ENCODE results near the gene ACOT11.
A peak's percentile ranks its signal among the peaks of the same experiment; 100 is the strongest.

ACOT11 gene

DNA sequence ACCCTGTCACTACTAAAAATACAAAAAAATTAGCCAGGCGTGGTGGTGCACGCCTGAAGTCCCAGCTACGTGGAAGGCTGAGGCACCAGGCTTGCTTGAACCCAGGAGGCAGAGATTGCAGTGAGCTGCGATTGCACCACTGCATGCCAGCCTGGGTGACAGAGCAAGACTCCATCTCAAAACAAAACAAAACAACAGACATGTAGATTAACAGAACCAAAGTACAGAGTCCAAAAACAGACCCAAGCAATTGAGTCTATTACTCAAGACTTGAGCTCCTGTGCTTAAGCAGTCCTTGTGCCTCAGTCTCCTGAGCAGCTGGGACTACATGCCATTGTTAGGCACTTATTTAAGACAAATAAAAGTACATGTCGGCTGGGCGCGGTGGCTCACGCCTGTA is 9.5 kb upstream of the ACOT11 start:
- no peak overlapping the region for H3K4me3 ChIP-seq (ENCODE audit: low read depth, low read length)
- H3K9ac ChIP-seq (ENCODE audit: low read length), result no peak overlapping the region
- no peaks in the 10 kb centered on the region for H3K27me3 ChIP-seq (ENCODE audit: control insufficient read depth, insufficient read depth, low read length)
- H3K9me3 ChIP-seq (ENCODE audit: control insufficient read depth, insufficient read depth, low read depth, low read length), result no peaks in the 10 kb centered on the region
- H3K36me3 ChIP-seq (ENCODE audit: control insufficient read depth, insufficient read depth, low read length), result no peaks in the 10 kb centered on the region
- no peak overlapping the region for H3K27ac ChIP-seq (ENCODE audit: low read depth, low read length)
- H3K4me1 ChIP-seq (ENCODE audit: control insufficient read depth, insufficient read depth, low read length), result peaks cover 19% of the 10 kb centered on the region

GRCh38 chr1:54540582-54541295 is 7.3 kb upstream of the ACOT11 start:
- Histone ChIP-seq H3K4me1 (ENCODE audit: control insufficient read depth, insufficient read depth, low read length) (peaks cover 20% of the 10 kb centered on the region), H3K9me3 (ENCODE audit: control insufficient read depth, insufficient read depth, low read depth, low read length) (no peaks in the 10 kb centered on the region), H3K4me3 (ENCODE audit: low read depth, low read length) (no peak overlapping the region), H3K9ac (ENCODE audit: low read length) (no peak overlapping the region), H3K27ac (ENCODE audit: low read depth, low read length) (no peak overlapping the region), H3K27me3 (ENCODE audit: control insufficient read depth, insufficient read depth, low read length) (no peaks in the 10 kb centered on the region), H3K36me3 (ENCODE audit: control insufficient read depth, insufficient read depth, low read length) (no peaks in the 10 kb centered on the region)

- H3K4me1 ChIP-seq (ENCODE audit: control insufficient read depth, insufficient read depth, low read length), result peaks cover 21% of the 10 kb centered on the region
- no peaks in the 10 kb centered on the region for H3K27me3 ChIP-seq (ENCODE audit: control insufficient read depth, insufficient read depth, low read length)
- H3K4me3 ChIP-seq (ENCODE audit: low read depth, low read length), result peak overlapping the region; percentile 60
- peak overlapping the region; percentile 75 for H3K9ac ChIP-seq (ENCODE audit: low read length)
- H3K36me3 ChIP-seq (ENCODE audit: control insufficient read depth, insufficient read depth, low read length), result no peaks in the 10 kb centered on the region
- no peaks in the 10 kb centered on the region for H3K9me3 ChIP-seq (ENCODE audit: control insufficient read depth, insufficient read depth, low read depth, low read length)
- peak overlapping the region; percentile 82; the same call in 1 of the 2 replicates for H3K27ac ChIP-seq (ENCODE audit: low read depth, low read length)
Measured at GRCh38 chr1:54542120-54542961, 5.7 kb upstream of the ACOT11 start.

- peak overlapping the region; percentile 75 for H3K9ac ChIP-seq (ENCODE audit: low read length)
- H3K27me3 ChIP-seq (ENCODE audit: control insufficient read depth, insufficient read depth, low read length), result no peaks in the 10 kb centered on the region
- H3K4me3 ChIP-seq (ENCODE audit: low read depth, low read length), result peak overlapping the region; percentile 60
- H3K27ac ChIP-seq (ENCODE audit: low read depth, low read length), result peak overlapping the region; percentile 82; the same call in 1 of the 2 replicates
- no peaks in the 10 kb centered on the region for H3K9me3 ChIP-seq (ENCODE audit: control insufficient read depth, insufficient read depth, low read depth, low read length)
- H3K4me1 ChIP-seq (ENCODE audit: control insufficient read depth, insufficient read depth, low read length), result peaks cover 27% of the 10 kb centered on the region
- H3K36me3 ChIP-seq (ENCODE audit: control insufficient read depth, insufficient read depth, low read length), result no peaks in the 10 kb centered on the region
Measured at GRCh38 chr1:54542962-54543539, 5.0 kb upstream of the ACOT11 start.

GRCh38 chr1:54543729-54544496 is 4.1 kb upstream of the ACOT11 start:
- no peaks in the 10 kb centered on the region for H3K27me3 ChIP-seq (ENCODE audit: control insufficient read depth, insufficient read depth, low read length)
- no peak overlapping the region for H3K9ac ChIP-seq (ENCODE audit: low read length)
- H3K4me3 ChIP-seq (ENCODE audit: low read depth, low read length), result no peak overlapping the region
- peaks cover 30% of the 10 kb centered on the region for H3K4me1 ChIP-seq (ENCODE audit: control insufficient read depth, insufficient read depth, low read length)
- no peaks in the 10 kb centered on the region for H3K36me3 ChIP-seq (ENCODE audit: control insufficient read depth, insufficient read depth, low read length)
- no peak overlapping the region for H3K27ac ChIP-seq (ENCODE audit: low read depth, low read length)
- no peaks in the 10 kb centered on the region for H3K9me3 ChIP-seq (ENCODE audit: control insufficient read depth, insufficient read depth, low read depth, low read length)

GRCh38 chr1:54545916-54546635 is 2.0 kb upstream of the ACOT11 start:
- Histone ChIP-seq H3K9me3 (ENCODE audit: control insufficient read depth, insufficient read depth, low read depth, low read length) (no peaks in the 10 kb centered on the region), H3K9ac (ENCODE audit: low read length) (no peak overlapping the region), H3K27me3 (ENCODE audit: control insufficient read depth, insufficient read depth, low read length) (no peaks in the 10 kb centered on the region), H3K4me1 (ENCODE audit: control insufficient read depth, insufficient read depth, low read length) (peaks cover 30% of the 10 kb centered on the region), H3K27ac (ENCODE audit: low read depth, low read length) (no peak overlapping the region), H3K36me3 (ENCODE audit: control insufficient read depth, insufficient read depth, low read length) (no peaks in the 10 kb centered on the region), H3K4me3 (ENCODE audit: low read depth, low read length) (no peak overlapping the region)

DNA sequence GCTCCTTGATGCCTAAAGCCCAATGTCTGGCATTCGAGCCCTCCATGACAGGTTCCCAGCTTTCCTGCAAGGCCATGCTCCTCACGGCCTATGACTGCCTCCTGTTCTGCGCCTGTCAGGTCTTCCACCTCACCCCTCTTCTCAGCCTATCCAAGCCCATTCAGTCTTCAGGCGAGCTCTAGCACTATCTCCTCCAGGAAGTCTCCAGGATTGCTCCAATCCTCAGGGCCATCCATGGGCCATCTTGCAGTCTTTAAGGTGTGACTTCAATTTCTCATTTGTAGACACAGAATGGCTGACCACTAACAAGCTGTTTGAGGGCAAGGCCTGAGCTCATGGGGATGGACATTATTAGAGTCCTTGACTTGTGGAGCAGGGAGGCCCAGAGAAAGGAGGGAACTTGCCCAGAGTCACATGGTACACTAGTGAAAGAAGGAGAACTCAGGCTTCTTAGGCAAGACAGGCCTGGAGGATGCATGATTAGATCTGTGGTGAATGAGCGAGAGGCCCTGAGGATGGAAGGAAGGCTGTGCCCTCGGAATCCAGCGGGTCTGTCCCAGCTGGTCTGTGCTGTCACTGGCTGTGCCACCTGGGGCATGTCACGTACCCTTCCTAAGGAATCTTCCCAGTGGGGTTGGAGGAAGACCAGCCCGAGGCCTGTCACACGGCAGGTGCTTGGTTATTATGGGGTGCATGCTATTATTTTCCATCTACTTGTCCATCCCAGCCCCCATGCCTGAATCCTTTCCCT is 1.2 kb upstream of the ACOT11 start:
- no peak overlapping the region for H3K27ac ChIP-seq (ENCODE audit: low read depth, low read length)

DNA sequence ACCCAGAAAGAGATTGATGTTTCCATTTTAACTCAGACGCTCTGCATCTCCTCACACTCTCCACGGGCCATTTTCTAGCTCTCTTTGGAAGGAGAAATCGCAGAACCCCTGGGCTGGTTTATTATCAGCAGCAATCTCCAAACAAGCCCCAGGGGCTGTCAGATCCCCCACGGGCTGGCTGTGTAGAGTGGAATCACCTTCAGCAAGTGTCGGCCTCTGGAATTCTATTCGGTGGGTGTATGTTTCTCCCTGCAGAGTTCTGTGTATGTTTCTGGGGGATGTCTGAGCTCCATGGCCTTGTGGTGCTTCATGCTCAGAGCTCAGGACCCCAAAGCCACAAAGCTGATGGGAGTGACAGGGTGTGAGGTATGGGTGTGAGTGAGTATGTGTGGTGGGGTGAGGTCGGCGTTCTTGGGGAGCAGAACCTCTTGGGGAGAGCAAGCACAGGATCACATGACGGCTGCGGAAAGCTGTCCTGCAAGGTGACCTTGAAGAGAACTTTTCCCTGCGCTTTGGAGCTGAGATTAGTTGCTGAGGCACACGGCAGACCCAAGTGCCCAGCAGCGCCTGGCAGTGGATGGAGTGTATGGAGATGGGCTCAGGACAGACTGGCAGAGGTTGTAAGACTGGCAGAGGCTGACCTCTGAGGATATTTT is 489 bp downstream of the ACOT11 start:
- H3K27me3 ChIP-seq (ENCODE audit: control insufficient read depth, insufficient read depth, low read length), result no peaks in the 10 kb centered on the region
- H3K27ac ChIP-seq (ENCODE audit: low read depth, low read length), result no peak overlapping the region
- no peak overlapping the region for H3K9ac ChIP-seq (ENCODE audit: low read length)
- no peaks in the 10 kb centered on the region for H3K36me3 ChIP-seq (ENCODE audit: control insufficient read depth, insufficient read depth, low read length)
- H3K9me3 ChIP-seq (ENCODE audit: control insufficient read depth, insufficient read depth, low read depth, low read length), result no peaks in the 10 kb centered on the region
- no peak overlapping the region for H3K4me3 ChIP-seq (ENCODE audit: low read depth, low read length)
- H3K4me1 ChIP-seq (ENCODE audit: control insufficient read depth, insufficient read depth, low read length), result peaks cover 18% of the 10 kb centered on the region; the same call in 1 of the 2 replicates

More for the DNA sequence above, 1.2 kb upstream of the ACOT11 start:
- Histone ChIP-seq H3K9ac (ENCODE audit: low read length) (no peak overlapping the region), H3K27me3 (ENCODE audit: control insufficient read depth, insufficient read depth, low read length) (no peaks in the 10 kb centered on the region), H3K4me3 (ENCODE audit: low read depth, low read length) (no peak overlapping the region), H3K4me1 (ENCODE audit: control insufficient read depth, insufficient read depth, low read length) (peaks cover 28% of the 10 kb centered on the region), H3K36me3 (ENCODE audit: control insufficient read depth, insufficient read depth, low read length) (no peaks in the 10 kb centered on the region), H3K9me3 (ENCODE audit: control insufficient read depth, insufficient read depth, low read depth, low read length) (no peaks in the 10 kb centered on the region)

DNA sequence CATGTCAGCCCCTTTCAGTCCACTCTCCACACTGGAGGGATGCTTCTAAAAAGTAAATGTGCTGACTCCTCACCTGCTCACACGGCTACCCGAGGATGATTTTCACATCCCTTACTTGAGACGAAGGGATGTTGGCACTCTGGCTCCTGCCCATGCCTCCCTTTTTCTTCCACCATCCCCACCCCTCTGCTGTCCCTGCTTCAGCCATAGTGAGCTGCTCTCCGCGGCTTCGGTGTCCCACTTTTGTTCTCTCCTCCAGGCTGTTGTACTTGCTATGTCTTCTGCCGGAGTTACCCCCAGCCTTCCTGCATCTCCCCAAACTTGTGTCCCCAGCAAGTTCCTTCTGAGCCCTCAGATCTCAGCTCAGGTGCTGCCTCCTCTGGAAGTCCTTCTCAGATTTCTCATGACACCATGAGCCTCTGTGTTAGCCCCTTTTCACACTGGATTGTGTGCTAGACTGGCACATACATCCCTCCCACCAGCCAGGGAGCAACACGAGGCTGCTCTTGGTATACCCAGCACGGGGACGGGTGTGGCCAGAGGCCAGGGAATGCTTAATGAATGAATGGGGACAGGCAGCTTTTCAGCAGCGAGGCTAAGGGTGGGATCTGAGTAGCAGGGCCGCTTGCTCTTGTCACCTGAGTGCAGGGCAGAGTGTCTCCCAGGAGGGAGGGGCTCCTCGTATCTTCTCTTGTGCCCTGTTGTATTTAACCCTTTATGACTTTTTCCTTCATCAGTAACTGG is 1.3 kb downstream of the ACOT11 start:
- no peaks in the 10 kb centered on the region for H3K9me3 ChIP-seq (ENCODE audit: control insufficient read depth, insufficient read depth, low read depth, low read length)
- H3K36me3 ChIP-seq (ENCODE audit: control insufficient read depth, insufficient read depth, low read length), result no peaks in the 10 kb centered on the region
- no peaks in the 10 kb centered on the region for H3K27me3 ChIP-seq (ENCODE audit: control insufficient read depth, insufficient read depth, low read length)
- H3K4me3 ChIP-seq (ENCODE audit: low read depth, low read length), result no peak overlapping the region
- no peak overlapping the region for H3K27ac ChIP-seq (ENCODE audit: low read depth, low read length)
- H3K4me1 ChIP-seq (ENCODE audit: control insufficient read depth, insufficient read depth, low read length), result peaks cover 16% of the 10 kb centered on the region; the same call in 1 of the 2 replicates
- H3K9ac ChIP-seq (ENCODE audit: low read length), result no peak overlapping the region
